ENCODE data around the gene RAPGEF3.
A peak's percentile ranks its signal among the peaks of the same experiment; 100 is the strongest.

Gene RAPGEF3

DNA sequence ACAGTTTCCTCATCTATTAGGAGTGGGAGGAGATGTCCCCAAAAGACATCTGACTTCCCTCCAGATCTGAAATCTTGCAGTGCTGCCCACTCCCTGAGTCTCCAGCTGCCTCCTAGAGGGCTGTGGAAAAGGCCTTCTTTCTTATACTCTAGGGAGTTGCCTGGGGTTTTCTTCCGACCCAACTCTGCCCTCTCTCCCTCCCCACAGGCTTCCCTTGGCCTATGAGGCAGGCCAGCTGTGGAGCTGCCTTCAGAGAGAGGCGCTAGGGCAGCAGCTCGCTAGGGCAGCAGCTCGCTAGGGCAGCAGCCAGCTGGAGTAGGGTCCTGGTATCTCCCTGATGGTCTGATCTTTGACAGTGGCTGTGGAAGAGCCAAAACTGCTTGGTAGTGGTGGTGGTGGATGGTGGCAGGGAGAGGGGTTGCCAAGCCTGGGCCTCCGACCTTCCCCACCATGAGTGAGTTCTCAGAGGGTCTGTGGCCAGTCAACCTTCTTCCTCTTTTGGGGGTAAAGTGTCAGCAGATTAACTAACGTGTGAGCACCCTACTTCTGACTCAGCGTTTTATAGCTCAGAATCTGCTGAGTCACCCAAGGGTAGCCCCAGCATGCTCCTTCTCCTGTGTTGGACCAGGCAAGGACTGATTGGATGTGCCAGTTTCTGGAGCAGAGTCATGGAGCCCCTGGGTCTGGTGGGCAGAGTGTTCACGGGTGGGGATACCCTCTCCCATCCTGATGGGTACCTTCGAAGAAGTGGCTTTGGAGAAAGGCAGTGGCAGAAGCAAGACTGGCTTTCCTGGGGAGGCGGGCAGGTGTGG is 16.6 kb upstream of the RAPGEF3 start:
- no peak for DNase-seq (ENCODE audit: low read depth in 2 of 2)

DNA sequence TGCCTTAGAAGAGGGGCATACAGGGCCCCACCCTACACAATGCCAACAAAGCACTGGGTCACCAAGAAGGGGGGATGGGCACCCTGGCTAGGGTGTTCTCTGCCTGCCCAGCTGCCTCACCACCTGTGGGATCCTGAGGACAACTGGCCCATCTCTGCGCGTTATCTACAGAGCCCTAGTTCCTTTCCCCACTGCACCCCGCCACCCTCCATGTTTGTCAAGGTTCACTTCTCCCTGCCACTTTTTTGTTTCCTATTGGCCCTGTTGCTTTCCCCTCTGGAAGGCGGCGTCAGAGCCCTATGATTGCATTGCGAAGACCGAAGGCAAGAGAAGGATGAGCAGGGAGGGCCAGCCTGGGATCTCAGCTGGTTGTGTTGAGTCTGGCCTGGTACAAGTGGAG is 16.0 kb upstream of the RAPGEF3 start:
- DNase-seq (ENCODE audit: low read depth in 2 of 2): no peak

DNA sequence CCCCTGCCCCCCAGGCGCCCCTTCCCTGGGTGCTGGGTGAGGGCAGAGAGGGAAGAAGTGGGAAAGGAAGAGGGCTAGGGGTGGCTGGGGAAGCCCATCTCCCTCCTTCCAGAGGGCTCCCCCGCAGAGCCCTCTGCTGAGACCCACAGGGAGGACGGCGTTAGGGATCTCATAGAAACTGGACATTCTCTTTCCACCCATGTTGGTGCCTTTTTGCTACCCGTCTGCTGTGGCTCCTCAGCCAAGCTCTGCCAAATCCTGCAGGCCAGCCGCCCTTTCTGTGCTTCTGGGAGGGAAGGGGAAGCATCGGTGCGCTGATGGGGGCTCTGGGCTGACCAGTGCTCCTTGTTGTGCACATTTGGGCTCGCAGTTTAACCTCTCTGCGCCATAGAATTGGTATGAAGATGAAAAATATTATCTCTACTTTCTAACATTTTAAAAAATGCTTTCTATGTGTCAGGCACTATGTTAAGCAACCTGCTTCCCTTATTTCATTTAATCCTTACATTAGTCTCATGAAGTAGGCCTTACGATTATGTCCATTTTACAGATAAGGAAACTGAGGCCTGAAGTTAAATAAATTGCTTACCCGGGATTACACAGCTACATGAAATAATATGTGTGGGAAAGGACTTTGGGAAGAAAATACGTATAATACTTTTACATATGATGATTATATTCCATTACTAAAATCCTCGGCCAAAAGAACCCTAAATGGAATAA is 15.3 kb upstream of the RAPGEF3 start:
- DNase-seq (ENCODE audit: low read depth in 2 of 2): no peak

DNA sequence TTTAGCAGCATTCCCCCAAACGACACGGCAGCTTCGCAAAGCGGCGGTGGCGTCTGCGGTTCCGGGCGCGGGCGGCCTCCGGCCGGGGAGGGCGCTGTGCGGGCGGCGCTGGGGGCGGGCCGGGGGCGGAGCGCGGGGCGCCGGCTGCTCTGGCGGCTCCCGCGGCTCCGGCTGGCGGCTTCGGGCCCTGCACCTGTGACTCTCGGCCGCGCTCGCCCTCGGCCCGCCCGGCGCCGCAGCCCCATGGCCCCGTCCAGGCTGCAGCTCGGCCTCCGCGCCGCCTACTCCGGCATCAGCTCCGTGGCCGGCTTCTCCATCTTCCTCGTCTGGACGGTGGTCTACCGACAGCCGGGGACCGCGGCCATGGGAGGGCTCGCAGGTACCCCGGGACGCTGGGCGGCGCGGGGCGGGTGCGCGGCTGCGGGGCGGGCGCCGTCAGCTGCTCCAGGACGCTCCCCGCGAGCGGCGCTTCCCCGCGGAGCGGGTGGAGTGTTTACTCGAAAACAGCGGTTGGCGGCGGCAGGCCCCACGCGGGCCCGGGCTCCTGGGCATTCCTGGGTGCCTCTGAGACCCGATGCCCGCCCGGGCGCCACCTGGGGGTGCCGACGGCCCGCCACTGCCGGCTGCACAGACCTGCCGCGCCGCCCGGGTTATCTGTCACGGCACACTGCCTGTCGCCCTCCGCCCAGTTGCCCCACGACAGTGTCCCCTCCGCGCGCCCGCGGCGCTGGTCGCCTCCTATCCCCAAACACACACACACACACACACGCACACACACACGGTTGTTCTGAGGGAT is 14.6 kb upstream of the RAPGEF3 start, which contains the start of gene SLC48A1:
Gene SLC48A1, plus strand, starts transcription at position 177 of the 796 bp plus-strand sequence. Its CDS starts 67 bp downstream, at position 244.
- DNase-seq (ENCODE audit: low read depth in 2 of 2): peak; percentile 47 to 65

DNA sequence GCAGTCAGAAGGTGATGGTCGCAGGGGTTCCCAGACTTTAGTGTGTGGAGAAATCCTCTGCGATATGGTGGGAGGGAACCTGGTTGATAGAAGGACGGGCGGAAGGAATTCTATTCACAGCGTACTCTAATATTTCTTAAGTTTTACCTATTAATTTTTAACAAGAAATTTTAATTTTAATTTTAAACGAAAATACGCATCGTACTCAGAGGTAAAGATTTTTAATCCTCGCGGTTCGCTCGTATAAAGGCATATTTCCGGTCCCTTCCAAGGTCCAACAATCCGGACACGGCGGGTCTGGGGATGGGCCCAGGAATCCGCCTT is 14.0 kb upstream of the RAPGEF3 start:
- no peak for DNase-seq (ENCODE audit: low read depth in 2 of 2)

DNA sequence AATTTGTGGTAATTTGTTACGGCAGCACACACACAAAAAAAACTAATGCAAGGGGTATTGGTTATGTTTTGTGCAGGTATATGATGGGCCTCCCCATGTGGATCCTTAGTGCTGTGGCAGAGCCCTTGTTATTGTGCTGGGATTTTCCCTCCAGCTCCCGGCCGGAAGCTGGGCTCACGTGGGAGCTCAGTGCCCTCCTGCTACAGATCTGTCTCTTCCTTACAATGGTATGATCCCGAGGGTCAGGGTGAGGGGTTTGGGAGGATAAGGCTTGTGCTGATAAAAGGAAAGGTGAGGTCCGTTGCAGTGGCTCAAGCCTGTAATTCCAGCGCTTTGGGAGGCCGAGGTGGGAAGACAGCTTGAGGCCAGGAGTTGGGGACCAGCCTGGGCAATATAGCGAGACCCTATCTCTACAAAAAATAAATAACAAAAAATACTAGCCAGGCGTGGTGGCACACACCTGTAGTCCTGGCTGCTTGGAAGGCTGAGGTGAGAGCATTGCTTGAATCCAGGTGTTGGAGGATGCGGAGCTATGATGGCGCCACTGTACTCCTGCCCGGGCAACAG is 13.5 kb upstream of the RAPGEF3 start:
- DNase-seq (ENCODE audit: low read depth in 2 of 2): no peak

DNA sequence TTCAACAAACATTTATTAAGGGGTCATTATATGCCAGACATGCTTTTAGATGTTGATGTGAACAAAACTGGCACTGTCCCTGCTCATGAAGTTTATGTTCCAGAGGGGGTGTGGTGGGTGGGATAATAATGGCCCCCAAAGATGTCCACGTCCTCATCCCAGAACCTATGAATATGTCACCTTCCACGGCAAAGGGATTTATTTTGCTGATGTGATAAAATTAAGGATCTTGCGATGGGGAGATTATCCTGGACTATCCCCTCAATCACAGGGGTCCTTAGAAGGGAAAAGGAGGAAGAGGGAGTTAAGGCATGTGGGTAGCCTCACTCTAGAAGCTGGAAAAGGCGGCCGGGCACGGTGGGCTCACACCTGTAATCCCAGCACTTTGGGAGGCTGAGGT is 12.6 kb upstream of the RAPGEF3 start:
- DNase-seq (ENCODE audit: low read depth in 2 of 2): no peak

DNA sequence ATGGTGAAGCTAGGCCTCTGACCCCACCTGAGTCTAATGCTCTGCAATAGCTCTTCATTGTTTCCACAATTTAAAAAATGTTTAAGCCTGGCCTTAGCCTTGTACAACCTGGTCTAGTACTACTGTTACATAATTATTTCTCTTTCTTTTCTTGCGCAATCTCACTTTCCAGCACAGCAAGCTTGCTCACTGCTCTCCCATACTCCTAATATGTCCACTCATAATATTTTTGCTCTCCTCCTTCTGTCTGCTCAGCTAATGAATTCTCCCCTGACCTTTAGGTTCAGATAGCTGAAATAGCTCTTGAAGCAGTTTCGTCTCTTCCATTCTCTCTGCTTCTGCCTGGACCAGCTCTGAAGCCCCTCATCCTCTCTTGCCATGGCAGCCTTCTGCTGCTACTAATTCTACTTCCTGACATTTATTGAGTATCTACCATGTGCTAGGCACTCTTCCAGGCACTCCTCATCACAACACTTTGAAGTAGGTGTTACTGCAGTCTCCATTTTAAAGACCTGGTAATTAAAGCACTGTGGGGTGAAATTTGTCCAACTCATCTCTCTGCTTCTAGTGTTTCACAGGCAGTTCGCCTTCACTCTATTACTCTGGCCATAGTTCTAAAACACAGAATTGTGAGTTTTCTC is 11.5 kb upstream of the RAPGEF3 start:
- DNase-seq (ENCODE audit: low read depth in 2 of 2): no peak

DNA sequence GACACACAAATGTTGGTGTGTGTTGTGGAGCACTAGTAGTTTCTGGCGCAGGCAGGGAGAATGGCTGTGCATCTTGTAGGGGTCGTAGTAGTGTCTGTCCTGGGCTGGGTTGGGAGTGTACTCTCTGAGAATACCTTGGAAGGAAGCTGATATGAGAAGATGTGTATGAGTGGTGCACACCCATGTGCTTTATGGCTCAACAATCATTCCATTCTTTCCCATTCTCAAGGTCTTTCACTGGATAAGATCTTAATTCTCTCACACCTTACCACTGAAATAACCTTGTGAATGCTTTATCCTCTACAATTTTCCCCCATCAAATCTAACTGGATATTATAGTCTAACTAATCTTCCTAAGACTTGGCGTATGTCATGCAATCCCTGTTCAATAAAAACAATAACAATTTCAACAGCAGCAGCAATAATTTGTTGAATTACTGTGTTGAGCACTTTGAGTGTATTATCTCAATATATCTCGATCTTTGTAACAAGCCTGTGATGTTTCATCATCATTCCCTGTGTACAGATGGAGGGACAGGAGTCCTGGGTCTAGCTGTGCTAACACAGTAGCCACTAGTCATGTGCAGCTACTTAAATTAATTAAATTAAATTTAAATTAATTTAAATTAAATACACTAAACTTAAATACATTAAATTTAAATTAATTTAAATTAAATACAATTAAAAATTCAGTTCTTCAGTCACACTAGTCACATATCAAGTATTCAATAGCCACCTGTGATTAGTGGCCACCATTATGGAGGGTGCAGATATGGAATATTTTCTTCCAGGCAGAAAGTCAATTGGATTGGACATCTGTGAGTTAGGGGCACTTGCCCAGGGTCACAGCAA is 10.8 kb upstream of the RAPGEF3 start:
- no peak for DNase-seq (ENCODE audit: low read depth in 2 of 2)

DNA sequence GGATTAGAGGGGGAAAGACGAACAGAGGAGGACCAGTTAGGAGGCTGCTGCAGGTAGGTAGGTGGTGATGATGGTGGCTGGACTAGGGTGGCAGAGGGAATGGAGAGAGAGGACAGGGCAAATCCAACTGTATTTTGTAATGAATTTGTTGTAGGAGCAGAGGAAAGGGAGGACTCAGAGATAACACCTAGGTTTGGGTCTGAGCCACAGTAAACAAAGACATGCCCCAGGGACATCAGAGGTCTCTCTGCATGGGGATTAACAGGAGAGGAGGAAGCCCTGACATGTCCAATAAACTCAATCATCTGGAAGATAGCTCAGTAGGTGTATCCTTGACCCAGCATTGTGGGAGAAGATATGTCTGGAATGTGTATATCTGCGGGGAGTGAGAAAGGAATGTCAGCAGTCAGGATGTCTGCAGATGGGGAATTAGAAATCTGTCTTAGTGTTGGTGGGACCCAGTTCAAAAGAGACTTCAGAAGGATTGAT is 9.7 kb upstream of the RAPGEF3 start:
- no peak for DNase-seq (ENCODE audit: low read depth in 2 of 2)

DNA sequence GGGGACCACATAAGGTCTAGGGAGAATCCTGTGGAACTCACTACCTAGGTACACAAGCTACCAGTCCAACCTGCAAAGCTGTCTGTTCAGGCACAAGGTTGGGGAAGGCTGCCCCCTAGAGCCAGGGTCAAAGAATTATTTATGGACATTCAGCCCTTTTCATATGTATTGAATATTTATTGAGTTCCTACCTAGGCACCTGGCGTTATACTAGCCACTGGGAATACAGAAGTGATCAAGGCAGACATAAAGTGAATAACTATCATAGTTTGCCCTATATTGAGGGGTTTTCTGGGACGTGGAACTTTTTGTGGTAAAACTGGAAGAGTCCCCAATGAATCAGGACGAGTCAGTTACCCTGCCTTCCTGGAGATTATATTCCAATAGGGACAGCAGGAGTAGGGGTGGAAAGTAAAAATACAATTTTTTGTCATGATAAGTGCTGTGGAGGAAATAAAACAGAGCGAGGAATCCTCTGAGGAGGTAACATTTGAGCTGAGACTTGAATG is 8.6 kb upstream of the RAPGEF3 start:
- DNase-seq (ENCODE audit: low read depth in 2 of 2): peak; percentile 46 to 66

DNA sequence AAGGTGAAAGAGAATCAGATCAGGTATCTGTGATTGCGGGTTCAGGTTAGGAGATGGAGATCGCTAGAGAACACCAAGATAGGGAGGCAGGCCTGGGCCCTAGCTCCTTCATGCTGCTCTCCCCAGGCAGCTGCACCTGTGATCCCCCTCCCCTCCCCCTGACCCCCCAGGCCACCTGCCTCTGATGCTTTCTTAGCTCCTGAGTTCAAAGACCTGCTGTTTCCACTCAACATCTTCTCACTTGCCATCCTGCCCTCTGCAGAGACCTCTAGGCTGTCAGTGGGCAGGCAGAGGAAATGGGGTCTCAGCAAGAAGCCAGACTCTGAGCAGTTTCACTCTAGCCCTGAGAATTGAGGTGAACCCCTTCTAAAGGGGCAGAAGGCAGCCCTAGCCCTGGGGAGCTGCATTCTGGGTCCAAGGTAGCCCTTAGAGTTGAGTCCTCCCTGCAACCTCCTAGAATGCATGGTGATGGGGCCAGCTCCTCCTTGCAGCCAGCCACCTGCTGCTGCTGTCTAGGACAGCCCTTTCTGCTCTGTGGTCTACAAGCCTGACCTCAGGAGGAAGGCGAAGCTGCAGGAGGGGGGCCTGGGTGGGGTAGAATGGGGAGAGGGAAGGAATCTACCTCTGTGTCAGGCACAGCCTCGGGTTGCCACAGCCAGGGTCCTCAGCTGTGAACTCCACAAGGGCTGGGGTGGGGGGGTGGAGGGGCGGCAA is 8.0 kb upstream of the RAPGEF3 start:
- DNase-seq (ENCODE audit: low read depth in 2 of 2): no peak

DNA sequence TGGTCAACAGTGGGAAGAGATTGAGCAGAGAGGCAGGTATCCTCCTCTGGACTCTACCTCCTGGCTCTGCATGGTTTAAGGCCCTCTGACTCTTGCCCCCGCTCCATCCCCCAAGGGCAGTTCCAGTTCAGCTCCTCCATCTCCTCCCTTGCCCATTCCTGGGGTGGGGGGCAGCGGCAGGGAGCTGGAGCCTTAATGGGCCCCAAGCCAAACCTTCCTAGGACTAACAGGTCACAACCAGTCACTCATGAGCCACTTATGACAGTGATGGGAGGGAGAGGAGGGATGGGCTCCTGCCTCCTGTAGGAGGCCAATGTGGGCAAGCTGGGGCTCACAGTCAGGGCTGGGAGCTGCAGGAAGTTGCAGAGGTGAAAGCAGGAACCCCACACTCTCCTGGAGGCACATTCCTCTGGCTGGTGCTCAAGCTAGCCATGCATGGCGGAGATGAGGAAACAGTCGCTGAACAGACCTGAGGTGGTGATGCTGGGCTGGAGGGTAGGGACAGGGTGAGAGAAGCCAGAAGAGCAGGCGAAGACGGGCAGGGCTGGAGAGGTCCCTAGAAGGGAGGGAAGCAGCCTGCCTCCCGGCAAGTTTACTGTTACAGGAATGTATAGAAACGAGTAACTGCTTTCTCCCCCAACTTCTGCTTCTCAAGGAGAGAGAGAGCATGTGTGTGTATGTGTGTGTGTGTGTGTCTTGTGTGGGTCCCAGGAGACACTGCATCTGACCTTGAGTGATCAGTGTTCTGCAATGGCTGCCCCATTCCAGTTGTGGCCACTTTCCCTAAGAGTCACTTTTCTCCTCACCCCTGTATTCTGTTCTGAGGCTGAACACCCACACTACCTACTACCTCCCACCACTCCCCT is 5.0 kb upstream of the RAPGEF3 start:
- DNase-seq (ENCODE audit: low read depth in 2 of 2): no peak

DNA sequence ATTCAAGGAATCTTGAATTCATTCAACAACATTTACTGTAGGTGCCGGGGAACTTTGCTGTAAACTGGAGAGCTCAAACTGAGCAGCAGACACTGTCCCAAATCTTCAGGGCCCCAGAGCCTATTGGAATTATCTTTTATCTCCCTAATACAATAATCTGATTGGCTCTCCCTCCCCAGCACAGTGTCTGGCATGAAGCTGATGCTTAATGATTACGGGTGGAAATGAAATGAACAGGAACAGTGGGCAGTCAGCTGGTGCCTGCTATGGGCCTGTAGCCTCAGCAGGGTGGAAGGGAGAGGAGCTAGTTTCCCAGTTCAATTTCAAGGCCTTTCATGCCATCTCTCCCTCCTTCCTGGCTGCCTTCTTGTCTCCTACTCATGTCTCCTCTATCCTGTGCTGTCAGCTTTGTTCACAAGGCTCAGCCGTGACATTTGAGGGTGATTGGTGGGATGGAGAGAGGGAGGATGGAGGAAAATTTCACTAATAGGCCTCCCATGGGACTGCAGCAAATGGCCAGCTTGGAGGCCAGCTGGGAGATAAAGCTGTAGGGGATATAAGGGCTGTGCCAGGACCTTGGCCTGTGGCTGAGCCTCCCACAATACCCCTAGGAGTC is 4.3 kb upstream of the RAPGEF3 start:
- no peak for DNase-seq (ENCODE audit: low read depth in 2 of 2)

DNA sequence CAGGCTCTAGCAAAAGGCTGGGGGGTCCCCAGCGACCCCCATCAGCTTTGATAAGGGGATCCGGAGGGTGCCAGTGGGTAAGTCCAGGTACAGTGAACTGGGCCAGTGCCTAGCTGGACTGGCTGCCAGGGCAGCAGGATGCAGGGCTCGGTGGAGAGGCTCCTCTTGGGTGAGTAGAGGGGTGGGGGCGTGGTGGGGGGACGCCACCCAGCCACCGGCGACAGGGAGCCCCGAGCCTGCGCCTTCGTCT is 171 bp downstream of the RAPGEF3 start:
- DNase-seq (ENCODE audit: low read depth in 2 of 2): no peak

DNA sequence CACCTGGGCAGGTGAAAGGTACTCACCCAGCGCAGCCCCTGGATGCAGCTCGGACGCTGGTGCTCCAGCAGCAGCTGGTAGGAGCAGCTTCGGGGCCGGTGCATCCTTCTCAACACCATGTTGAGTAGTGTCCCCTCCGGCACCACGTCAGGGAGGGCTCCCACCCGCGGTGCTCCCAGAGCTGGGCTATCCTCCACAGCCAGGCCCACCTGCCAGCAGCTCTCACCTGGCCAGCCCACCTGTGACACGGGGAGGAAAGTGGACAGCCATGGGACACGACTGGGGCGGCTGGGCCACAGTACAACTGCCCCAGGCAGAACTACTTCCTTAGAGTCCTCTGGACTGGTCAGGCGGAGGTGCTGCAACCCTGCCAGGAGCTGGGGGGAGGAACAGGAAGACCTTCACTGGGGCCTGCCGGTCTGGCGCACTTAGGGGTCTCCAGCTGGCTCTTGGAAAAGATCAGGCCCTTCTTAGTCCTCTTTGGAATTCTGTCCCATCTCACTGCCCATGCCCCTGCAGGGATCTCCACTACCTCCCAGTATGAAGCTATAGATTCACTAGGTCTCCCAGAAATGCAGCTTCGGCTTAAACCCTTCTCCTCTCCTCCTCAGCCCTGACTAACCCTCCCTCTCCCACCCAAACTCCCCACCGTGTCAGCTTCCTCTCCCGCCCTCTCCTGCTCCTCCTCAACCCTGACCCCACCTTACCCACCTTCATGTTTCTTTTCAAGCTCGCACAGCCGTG is 668 bp downstream of the RAPGEF3 start:
- DNase-seq (ENCODE audit: low read depth in 2 of 2): no peak

DNA sequence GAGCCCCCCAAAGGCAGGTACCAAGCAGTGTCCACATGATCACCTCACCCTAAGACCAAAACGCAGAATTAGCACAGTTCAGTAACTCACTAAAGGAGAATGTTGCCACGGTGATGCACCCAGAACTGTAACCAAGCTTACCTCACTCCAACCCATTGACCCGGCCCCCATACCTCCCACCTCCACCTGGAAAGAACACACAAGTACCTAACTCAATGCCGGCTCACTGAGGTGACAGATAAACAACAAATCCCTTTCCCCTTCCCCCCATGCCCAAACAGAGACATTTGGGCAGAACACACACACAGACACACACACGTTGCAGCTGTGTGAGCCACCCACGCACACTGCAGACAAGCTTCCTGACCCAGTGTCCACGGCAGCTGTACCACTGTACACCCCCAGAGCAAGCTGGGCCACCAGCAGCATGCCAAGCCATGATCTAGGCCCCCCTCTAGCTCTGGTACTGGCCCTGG is 1.3 kb downstream of the RAPGEF3 start:
- no peak for DNase-seq (ENCODE audit: low read depth in 2 of 2)
